Right renal cortex interstitium (tissue), 3 donors: ENCODE results near the gene S100PBP. TPM values are rescaled to one million over a fixed set of nuclear protein-coding genes. Genes with fewer than 3 reads are reported as not detected.

Experiments used
- DNase-seq, 3 donors: peaks; one replicate each; pipeline ENCODE4 v3.0.0-alpha.2; 2013; ENCODE audit warnings: low read depth in 3 of 3, low spot score in 2 of 3
- polyA plus RNA-seq, 3 donors: library from polyadenylated mRNA; unstranded; fragments of 120-200 nt; gene quantifications; one replicate each; pipeline ENCODE4 v1.2.1, GENCODE V29; 2013; ENCODE audit not compliant: insufficient read length in 3 of 3

Gene S100PBP
- polyA plus RNA-seq, 3 donors = 30.5 to 33.6 (median 31.0) TPM

GRCh38 chr1:32884726-32885125 is 67.3 kb downstream of the S100PBP start:
- DNase-seq = no peak

GRCh38 chr1:32885676-32886003 is 68.2 kb downstream of the S100PBP start:
- no peak for DNase-seq

GRCh38 chr1:32886004-32886827 is 68.8 kb downstream of the S100PBP start, which contains the start of gene HPCA:
Gene HPCA (plus strand): TSS chr1:32886491. CDS start chr1:32888899, 2,408 bp downstream.
- DNase-seq = no peak

- no peak for DNase-seq
Observed at GRCh38 chr1:32886828-32887414, 69.5 kb downstream of the S100PBP start.

GRCh38 chr1:32887623-32888022 is 70.2 kb downstream of the S100PBP start:
- DNase-seq = no peak

- DNase-seq = no peak
Observed at GRCh38 chr1:32888134-32888533, 70.7 kb downstream of the S100PBP start.

DNA sequence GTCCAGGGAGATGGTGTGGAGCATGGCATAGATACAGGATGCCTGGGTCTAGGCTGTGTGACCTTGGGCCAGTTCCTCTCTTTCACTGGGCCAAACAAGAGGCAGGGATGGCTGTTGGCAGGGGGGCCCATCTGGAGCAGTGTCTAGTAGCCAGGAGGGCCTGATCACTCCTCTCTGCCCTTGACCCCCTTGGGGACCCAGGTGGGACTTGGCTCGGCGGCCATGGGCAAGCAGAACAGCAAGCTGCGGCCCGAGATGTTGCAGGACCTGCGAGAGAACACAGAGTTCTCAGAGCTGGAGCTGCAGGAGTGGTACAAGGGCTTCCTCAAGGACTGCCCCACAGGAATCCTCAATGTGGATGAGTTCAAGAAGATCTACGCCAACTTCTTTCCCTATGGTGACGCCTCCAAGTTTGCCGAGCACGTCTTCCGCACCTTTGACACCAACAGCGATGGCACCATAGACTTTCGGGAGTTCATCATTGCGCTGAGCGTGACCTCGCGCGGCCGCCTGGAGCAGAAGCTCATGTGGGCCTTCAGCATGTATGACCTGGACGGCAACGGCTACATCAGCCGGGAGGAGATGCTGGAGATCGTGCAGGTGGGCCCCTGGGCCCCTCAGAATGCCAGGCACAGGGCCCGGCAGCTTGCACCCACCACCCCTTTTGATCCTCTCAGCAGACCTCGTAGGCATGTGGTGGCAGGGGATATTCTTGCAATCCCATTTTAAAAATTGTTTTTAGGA is 71.4 kb downstream of the S100PBP start:
- DNase-seq = no peak

DNA sequence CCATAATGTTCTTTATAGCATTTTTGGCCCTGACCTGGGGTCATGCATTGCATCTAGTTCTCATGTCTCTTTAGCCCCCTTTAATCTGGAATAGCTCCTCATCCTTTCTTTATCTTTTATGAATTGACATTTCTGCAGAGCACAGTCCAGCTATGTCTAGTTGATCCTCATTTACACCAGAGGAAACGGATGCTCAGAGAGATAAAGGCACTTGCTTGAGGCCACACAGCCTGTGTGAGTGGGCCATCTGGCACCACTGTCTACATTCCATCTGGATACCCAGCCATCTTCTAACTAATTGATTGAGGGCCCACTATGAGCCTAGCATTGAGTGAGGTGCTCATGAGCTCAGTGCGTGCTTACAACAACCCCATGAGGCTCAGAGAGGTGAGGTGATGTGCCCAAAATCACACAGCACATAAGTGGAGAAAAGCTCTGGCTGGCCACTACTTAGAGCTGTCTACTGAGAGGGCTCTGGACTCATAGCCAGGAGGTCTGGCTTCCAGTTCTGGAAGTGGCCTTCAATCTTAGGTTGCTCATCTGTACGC is 72.4 kb downstream of the S100PBP start:
- no peak for DNase-seq

GRCh38 chr1:32890516-32891240 is 73.2 kb downstream of the S100PBP start:
- no peak for DNase-seq

DNA sequence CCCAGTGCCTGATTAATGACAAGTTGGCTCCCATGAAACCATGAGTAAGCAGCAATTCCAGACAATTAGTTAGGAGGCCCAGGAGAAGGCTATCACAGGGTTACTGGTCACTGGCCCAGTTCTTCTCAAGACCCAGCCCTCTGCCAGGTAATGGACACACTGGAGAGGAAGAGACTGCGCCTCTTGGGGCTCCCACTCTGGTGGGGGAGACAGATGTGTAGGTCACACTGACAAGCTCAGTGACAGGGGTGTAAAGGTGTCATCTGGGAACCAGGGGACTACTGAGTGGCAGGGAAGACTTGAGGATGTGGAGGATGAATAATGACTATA is 73.8 kb downstream of the S100PBP start:
- no peak for DNase-seq

GRCh38 chr1:32891630-32892029 is 74.2 kb downstream of the S100PBP start:
- DNase-seq = no peak

DNA sequence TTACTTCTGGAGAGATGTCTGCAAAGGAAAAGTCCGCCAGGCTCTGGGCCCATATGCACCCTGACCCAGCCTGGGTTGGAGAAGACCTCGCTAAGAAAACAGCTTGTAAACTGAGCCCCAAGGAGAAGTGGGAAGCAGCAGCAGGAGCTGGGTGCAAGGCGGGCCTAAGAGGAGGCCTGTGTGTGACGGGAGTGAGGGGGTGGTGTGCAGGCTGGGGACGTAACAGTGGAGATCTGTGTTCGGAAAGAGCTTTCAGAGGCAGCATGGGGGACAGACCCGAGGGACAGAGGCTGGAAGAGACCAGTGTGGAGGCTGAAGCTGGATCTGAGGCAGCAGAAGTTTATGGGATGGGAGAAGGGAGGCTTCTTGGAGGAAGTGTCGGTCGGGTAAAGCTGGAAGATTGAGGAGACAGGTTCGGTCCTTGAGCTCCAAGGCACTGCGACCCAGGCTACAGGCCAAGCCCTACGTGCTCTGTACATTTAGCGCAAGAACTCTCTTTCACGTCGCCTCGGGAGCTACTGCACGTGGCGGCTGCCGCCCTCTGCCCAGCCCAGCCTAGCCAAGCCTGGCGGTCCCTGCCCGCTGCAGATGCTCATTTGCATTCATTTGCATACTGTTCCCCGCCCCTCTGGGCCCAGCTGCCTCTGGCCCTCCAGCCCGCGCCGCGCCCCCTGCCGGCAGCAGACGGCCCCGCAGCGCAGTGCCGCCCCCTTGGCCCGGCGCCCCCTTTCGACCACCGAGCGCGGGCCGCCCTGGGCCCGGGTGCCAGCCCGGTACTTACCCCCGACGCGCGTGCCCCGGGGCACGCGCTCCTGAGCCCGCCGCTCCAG is 75.1 kb downstream of the S100PBP start:
- DNase-seq = no peak

DNA sequence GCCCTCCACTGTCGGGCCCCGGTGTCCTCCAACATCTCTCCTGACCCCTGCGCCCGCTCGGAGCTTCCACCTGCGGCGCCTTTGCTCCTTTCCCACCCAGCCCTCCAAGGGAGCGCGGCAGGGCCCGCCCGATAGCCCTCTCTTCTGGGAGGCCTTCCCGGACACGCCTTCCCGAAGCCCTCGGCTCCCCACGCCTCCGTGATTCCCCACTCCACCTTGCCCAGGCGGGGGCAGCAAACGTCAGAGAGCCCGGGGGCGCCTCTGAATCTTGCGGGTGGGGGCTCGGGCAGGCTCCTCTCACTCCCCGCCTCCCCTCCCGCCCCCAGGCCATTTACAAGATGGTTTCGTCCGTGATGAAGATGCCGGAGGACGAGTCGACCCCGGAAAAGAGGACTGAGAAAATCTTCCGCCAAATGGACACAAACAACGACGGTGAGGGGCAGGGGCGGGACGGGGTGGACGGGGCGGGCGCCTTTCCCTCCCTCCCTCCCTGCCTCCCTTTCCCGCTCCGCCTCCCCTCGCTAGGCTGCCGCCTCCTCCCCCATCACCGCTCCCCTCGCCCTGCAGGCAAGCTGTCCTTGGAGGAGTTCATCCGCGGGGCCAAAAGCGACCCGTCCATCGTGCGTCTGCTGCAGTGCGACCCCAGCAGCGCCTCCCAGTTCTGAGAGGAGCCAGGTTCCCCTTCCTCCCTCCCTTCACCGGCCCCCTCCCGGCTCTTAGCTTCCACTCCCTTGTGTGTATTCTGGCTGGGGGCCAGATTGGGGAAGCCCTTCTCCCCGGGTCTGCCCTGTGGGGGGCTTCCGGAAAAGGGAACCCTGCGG is 76.0 kb downstream of the S100PBP start:
- DNase-seq = no peak

GRCh38 chr1:32894019-32894600 is 76.7 kb downstream of the S100PBP start:
- DNase-seq = no peak

DNA sequence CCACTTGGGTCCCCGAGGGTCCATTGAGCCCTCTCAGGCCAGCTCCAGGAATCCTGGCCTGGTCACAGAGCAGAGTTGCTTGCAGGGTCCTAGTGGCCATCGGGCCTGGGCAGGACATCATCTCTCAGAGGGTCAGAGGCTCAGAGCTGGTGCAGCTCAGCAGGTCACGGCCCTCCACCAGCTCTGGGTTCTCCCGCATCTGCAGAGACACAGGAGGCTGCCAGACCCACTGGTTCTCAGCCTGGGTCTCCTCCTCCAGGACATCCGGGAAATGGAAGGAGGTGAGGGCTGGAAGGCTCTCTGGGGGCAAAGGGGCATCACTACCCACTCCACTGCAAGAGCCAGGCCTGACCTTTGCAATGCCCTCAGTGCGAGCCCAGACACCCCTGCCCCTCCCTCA is 77.2 kb downstream of the S100PBP start:
- DNase-seq = no peak

DNA sequence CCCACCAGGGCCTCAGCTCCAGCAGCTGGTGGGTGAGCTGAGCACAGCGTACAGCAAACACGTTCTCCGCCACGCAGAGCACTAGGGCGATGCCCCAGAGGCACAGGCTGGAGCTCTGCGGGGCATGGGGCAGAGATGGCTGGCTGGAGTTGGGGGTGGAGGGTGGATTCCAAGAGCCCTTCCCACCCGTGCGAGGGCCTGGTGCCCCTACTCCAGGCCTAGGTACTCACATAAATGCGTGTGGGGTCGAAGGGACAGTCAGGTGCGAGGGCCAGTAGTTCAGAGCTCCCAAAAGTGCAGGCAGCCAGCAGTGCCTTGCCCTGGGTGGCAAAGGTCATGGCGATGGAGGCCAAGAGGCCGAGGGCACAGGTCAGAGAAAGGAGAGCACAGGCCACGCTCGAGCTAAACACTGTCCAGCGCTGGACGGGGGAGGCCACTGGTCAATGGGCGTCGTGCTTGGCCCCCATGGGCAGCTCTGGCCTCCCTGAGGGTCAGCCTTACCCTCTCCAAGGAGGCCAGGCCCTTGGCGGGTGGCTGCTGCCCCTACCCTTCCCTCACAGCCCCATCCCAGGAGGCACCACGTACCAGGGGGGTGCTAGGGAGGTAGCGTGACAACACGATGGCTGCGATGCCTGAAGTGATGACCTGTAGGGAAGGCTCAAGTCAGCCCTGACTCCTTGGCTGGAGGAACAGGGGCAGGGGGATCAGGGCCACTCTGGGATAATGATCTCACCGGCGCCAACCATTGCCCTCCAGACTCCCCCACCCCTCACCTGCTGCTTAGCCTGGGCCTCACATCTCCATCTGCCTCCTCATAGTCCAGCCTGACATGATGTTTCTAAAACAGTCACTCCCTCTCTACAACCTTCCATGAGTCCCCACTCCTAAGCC is 78.1 kb downstream of the S100PBP start:
- DNase-seq = no peak

GRCh38 chr1:32896451-32896850 is 79.0 kb downstream of the S100PBP start:
- DNase-seq = no peak
